ENCODE measurements around the gene KCNN3. TPM values are rescaled to one million over a fixed set of nuclear protein-coding genes. Genes with fewer than 3 reads are reported as not detected.

The KCNN3 gene
- total and polyA plus RNA-seq, 2 of the 8 experiments (the other 6 are each of a cell fraction or from before 2014, with no cell fraction given) = 2.8 to 3.7 TPM

GRCh38 chr1:154772606-154773506, 97.2 kb downstream of the KCNN3 start:
- Histone ChIP-seq H3K4ac (replicated peaks; ENCODE audit: insufficient read length, low read depth, low read length) (no peak overlapping the region), H3K9ac (replicated peaks in 1 of 4; ENCODE audit: extremely low read depth in 1 of 4, low read depth in 3 of 4, low read length in 3 of 4) (no peak overlapping the region), H2BK20ac (ENCODE audit: low read length) (0 out of 2 replicates have a peak overlapping the region, but pooled peaks have one; percentile 43), H2BK15ac (ENCODE audit: low read length) (peak overlapping the region; percentile 90; the same call in 1 of the 2 replicates), H3K27me3 (replicated peaks in 1 of 4; ENCODE audit: control insufficient read depth in 3 of 4, extremely low read depth in 1 of 4, insufficient read depth in 3 of 4, low read length in 3 of 4) (no peaks in the 10 kb centered on the region), H3K23me2 (ENCODE audit: low read depth, low read length) (no peaks in the 10 kb centered on the region), H3K4me1 (replicated peaks in 1 of 4; ENCODE audit: control insufficient read depth in 3 of 4, insufficient read depth in 4 of 4, low read length in 3 of 4) (peaks cover 0 to 11% (median 8%) of the 10 kb centered on the region in 4 experiments; a peak in 6 of 7 replicates), H2BK5ac (ENCODE audit: low read depth, low read length) (peak overlapping the region; percentile 56; the same call in 1 of the 2 replicates), H3K23ac (ENCODE audit: insufficient read length) (no peak overlapping the region), H3K4me2 (ENCODE audit: insufficient read depth in 1 of 2, low read depth in 2 of 2, low read length in 2 of 2) (peak overlapping the region in 1 of 2 experiments; percentile 6; a peak in 1 of 4 replicates), H2AFZ (ENCODE audit: low read length) (no peak overlapping the region), H4K20me1 (replicated peaks in 1 of 2; ENCODE audit: control insufficient read depth in 1 of 2, insufficient read depth in 2 of 2, low read length in 2 of 2) (no peaks in the 10 kb centered on the region), H4K8ac (ENCODE audit: extremely low read depth, insufficient read depth, low read length) (no peak overlapping the region), H3K56ac (replicated peaks; ENCODE audit: insufficient read length, low read depth, low read length) (no peak overlapping the region), H3K4me3 (ENCODE audit: extremely low read depth in 1 of 4, insufficient read depth in 2 of 4, low read depth in 3 of 4, low read length in 4 of 4) (no peak overlapping the region), H3K9me3 (ENCODE audit: insufficient read depth in 2 of 2, low read depth in 1 of 2, low read length in 1 of 2) (no peaks in the 10 kb centered on the region), H3K27ac (ENCODE audit: low read depth, low read length) (no peak overlapping the region), H3K79me1 (ENCODE audit: low read depth, low read length) (no peaks in the 10 kb centered on the region), H4K91ac (replicated peaks; ENCODE audit: insufficient read length, low read length) (no peak overlapping the region), H4K5ac (ENCODE audit: insufficient read length, low read depth, low read length) (no peak overlapping the region), H2BK120ac (replicated peaks; ENCODE audit: low read depth, low read length) (no peak overlapping the region), H2AK5ac (ENCODE audit: low read depth, low read length) (no peak overlapping the region), H3K36me3 (ENCODE audit: control insufficient read depth in 2 of 4, insufficient read depth in 4 of 4, low read length in 3 of 4) (no peaks in the 10 kb centered on the region), H3K14ac (ENCODE audit: insufficient read length) (no peak overlapping the region), H3K79me2 (ENCODE audit: control insufficient read depth in 1 of 2, insufficient read depth in 2 of 2, low read length in 2 of 2) (no peaks in the 10 kb centered on the region), H2BK12ac (ENCODE audit: low read depth, low read length) (peak overlapping the region; percentile 22; the same call in 1 of the 2 replicates), H3K18ac (ENCODE audit: extremely low read depth, low read length) (no peak overlapping the region)
- POLR2A ChIA-PET (ENCODE audit: partially characterized antibody) = no interaction called here
- DNase-seq (ENCODE audit: low read depth in 1 of 2, low spot score in 2 of 2) (peak; percentile 17 to 69), FAIRE-seq (no peak)
- CTCF ChIA-PET (ENCODE audit: partially characterized antibody) = interaction anchor here (0.5 to 9.6 kb wide), 34 partner anchors 9 to 235 kb away, joined by 3 to 56 read pairs (median 4); no protein-coding TSS in a partner anchor
- 61% methylated on average over 17 of the region's 17 CpGs; no CpG with 5 or more reads in 1 of the 2 experiments for WGBS, 2 experiments (ENCODE audit: extremely low coverage in 1 of 2, insufficient coverage in 1 of 2, insufficient read length in 1 of 2, insufficient replicate concordance in 2 of 2, low coverage in 1 of 2, low lambda C conversion rate in 2 of 2, missing lambda C conversion rate in 1 of 2)
- TF ChIP-seq SP1 (IDR thresholded peaks at IDR 0.05; ENCODE audit: low read depth, low read length) (no peak), CTCF (IDR thresholded peaks at IDR 0.05; ENCODE audit: control extremely low read depth in 1 of 3, insufficient read depth in 1 of 3, low read depth in 1 of 3, low read length in 3 of 3) (peak; percentile 55 to 65 (median 60)), RFX5 (IDR thresholded peaks at IDR 0.05; ENCODE audit: borderline replicate concordance, low read depth, low read length) (no peak), CREB1 (IDR thresholded peaks at IDR 0.05) (no peak), SAP30 (IDR thresholded peaks at IDR 0.05; ENCODE audit: insufficient read depth, insufficient replicate concordance, low read length) (no peak), JUND (IDR thresholded peaks at IDR 0.05; ENCODE audit: low read length) (0 out of 2 replicates have a peak, but pooled peaks have one; percentile 35), RAD21 (IDR thresholded peaks at IDR 0.05 in 1 of 2, conservative IDR thresholded peaks at IDR 0.05 in 1 of 2; ENCODE audit: low read depth in 2 of 2, low read length in 2 of 2) (peak; percentile 76 to 82)
